Measurements from ENCODE around the gene RTEL1.

- TF ChIP-seq CTCF (IDR thresholded peaks at IDR 0.05) (no peak), ZFX (IDR thresholded peaks at IDR 0.05; ENCODE audit: borderline replicate concordance) (no peak)
These were observed 46.0 kb downstream of the RTEL1 start for GRCh38 chr20:63703976-63704748.

Measured in 22Rv1 (cell line).